Activated naive CD4-positive, alpha-beta T cell treated with anti-CD3 and anti-CD28 coated beads, Interleukin-2, amount 50 U/mL, for 24 hours (primary cell): ENCODE results near the gene NRCAM.

Experiments used
- H3K27ac Mint-ChIP-seq: one replicate; pipeline ENCODE4 v1.8.0; 2021; ENCODE audit warnings: mild to moderate bottlenecking, mixed read lengths
- H3K27me3 Mint-ChIP-seq: one replicate; pipeline ENCODE4 v1.8.0; 2021; ENCODE audit warnings: mixed read lengths
- H3K36me3 Mint-ChIP-seq: one replicate; pipeline ENCODE4 v1.8.0; 2021; ENCODE audit warnings: mixed read lengths
- H3K4me1 Mint-ChIP-seq: one replicate; pipeline ENCODE4 v1.8.0; 2021; ENCODE audit warnings: mixed read lengths
- H3K4me3 Mint-ChIP-seq: one replicate; pipeline ENCODE4 v1.8.0; 2021; ENCODE audit warnings: mild to moderate bottlenecking, mixed read lengths
- H3K9me3 Mint-ChIP-seq: one replicate; pipeline ENCODE4 v1.8.0; 2021; ENCODE audit warnings: mixed read lengths

Gene NRCAM

GRCh38 chr7:108166687-108167086 is 289.5 kb downstream of the NRCAM start:
- no peak overlapping the region for H3K27ac Mint-ChIP-seq
- H3K4me1 Mint-ChIP-seq: no peaks in the 10 kb centered on the region
- no peaks in the 10 kb centered on the region for H3K9me3 Mint-ChIP-seq
- no peaks in the 10 kb centered on the region for H3K36me3 Mint-ChIP-seq
- no peaks in the 10 kb centered on the region for H3K27me3 Mint-ChIP-seq
- H3K4me3 Mint-ChIP-seq: no peak overlapping the region

GRCh38 chr7:108165723-108166122 is 290.5 kb downstream of the NRCAM start:
- no peaks in the 10 kb centered on the region for H3K9me3 Mint-ChIP-seq
- no peak overlapping the region for H3K4me3 Mint-ChIP-seq
- H3K27me3 Mint-ChIP-seq: peaks cover 2% of the 10 kb centered on the region
- no peaks in the 10 kb centered on the region for H3K4me1 Mint-ChIP-seq
- H3K27ac Mint-ChIP-seq: no peak overlapping the region
- no peaks in the 10 kb centered on the region for H3K36me3 Mint-ChIP-seq

- Mint-ChIP-seq H3K4me1 (no peaks in the 10 kb centered on the region), H3K36me3 (no peaks in the 10 kb centered on the region), H3K9me3 (no peaks in the 10 kb centered on the region), H3K4me3 (no peak overlapping the region), H3K27ac (no peak overlapping the region), H3K27me3 (peaks cover 2% of the 10 kb centered on the region)
Measured at GRCh38 chr7:108164946-108165345, 291.3 kb downstream of the NRCAM start.

- H3K36me3 Mint-ChIP-seq: no peaks in the 10 kb centered on the region
- no peak overlapping the region for H3K27ac Mint-ChIP-seq
- H3K4me1 Mint-ChIP-seq: no peaks in the 10 kb centered on the region
- H3K27me3 Mint-ChIP-seq: peaks cover 4% of the 10 kb centered on the region
- no peaks in the 10 kb centered on the region for H3K9me3 Mint-ChIP-seq
- no peak overlapping the region for H3K4me3 Mint-ChIP-seq
Measured at GRCh38 chr7:108164342-108164741, 291.9 kb downstream of the NRCAM start.

GRCh38 chr7:108158776-108159175 is 297.5 kb downstream of the NRCAM start:
- Mint-ChIP-seq H3K27ac (no peak overlapping the region), H3K4me1 (no peaks in the 10 kb centered on the region), H3K9me3 (no peaks in the 10 kb centered on the region), H3K27me3 (peaks cover 10% of the 10 kb centered on the region), H3K36me3 (no peaks in the 10 kb centered on the region), H3K4me3 (no peak overlapping the region)

GRCh38 chr7:108157606-108158335 is 298.5 kb downstream of the NRCAM start:
- Mint-ChIP-seq H3K4me1 (no peaks in the 10 kb centered on the region), H3K4me3 (no peak overlapping the region), H3K27me3 (peaks cover 11% of the 10 kb centered on the region), H3K36me3 (no peaks in the 10 kb centered on the region), H3K27ac (no peak overlapping the region), H3K9me3 (no peaks in the 10 kb centered on the region)

GRCh38 chr7:108156897-108157605 is 299.2 kb downstream of the NRCAM start:
- no peaks in the 10 kb centered on the region for H3K36me3 Mint-ChIP-seq
- H3K27ac Mint-ChIP-seq: no peak overlapping the region
- H3K27me3 Mint-ChIP-seq: peaks cover 11% of the 10 kb centered on the region
- H3K4me1 Mint-ChIP-seq: no peaks in the 10 kb centered on the region
- no peaks in the 10 kb centered on the region for H3K9me3 Mint-ChIP-seq
- no peak overlapping the region for H3K4me3 Mint-ChIP-seq

GRCh38 chr7:108152198-108152597 is 304.0 kb downstream of the NRCAM start:
- Mint-ChIP-seq H3K4me3 (no peak overlapping the region), H3K36me3 (no peaks in the 10 kb centered on the region), H3K9me3 (no peaks in the 10 kb centered on the region), H3K27me3 (peaks cover 11% of the 10 kb centered on the region), H3K27ac (no peak overlapping the region), H3K4me1 (no peaks in the 10 kb centered on the region)

GRCh38 chr7:108149908-108150307 is 306.3 kb downstream of the NRCAM start:
- Mint-ChIP-seq H3K27ac (no peak overlapping the region), H3K36me3 (no peaks in the 10 kb centered on the region), H3K9me3 (no peaks in the 10 kb centered on the region), H3K27me3 (peaks cover 11% of the 10 kb centered on the region), H3K4me3 (no peak overlapping the region), H3K4me1 (no peaks in the 10 kb centered on the region)

- no peak overlapping the region for H3K4me3 Mint-ChIP-seq
- peaks cover 8% of the 10 kb centered on the region for H3K27me3 Mint-ChIP-seq
- H3K36me3 Mint-ChIP-seq: no peaks in the 10 kb centered on the region
- H3K27ac Mint-ChIP-seq: no peak overlapping the region
- H3K9me3 Mint-ChIP-seq: no peaks in the 10 kb centered on the region
- no peaks in the 10 kb centered on the region for H3K4me1 Mint-ChIP-seq
Measured at GRCh38 chr7:108149119-108149518, 307.1 kb downstream of the NRCAM start.

GRCh38 chr7:108147031-108147563 is 309.1 kb downstream of the NRCAM start:
- H3K4me3 Mint-ChIP-seq: no peak overlapping the region
- peaks cover 4% of the 10 kb centered on the region for H3K27me3 Mint-ChIP-seq
- no peaks in the 10 kb centered on the region for H3K36me3 Mint-ChIP-seq
- no peaks in the 10 kb centered on the region for H3K4me1 Mint-ChIP-seq
- H3K9me3 Mint-ChIP-seq: no peaks in the 10 kb centered on the region
- no peak overlapping the region for H3K27ac Mint-ChIP-seq

GRCh38 chr7:108146070-108146842 is 310.0 kb downstream of the NRCAM start:
- Mint-ChIP-seq H3K4me1 (no peaks in the 10 kb centered on the region), H3K27me3 (peaks cover 4% of the 10 kb centered on the region), H3K4me3 (no peak overlapping the region), H3K9me3 (no peaks in the 10 kb centered on the region), H3K27ac (no peak overlapping the region), H3K36me3 (no peaks in the 10 kb centered on the region)

GRCh38 chr7:108145401-108145800 is 310.8 kb downstream of the NRCAM start:
- Mint-ChIP-seq H3K4me3 (no peak overlapping the region), H3K36me3 (no peaks in the 10 kb centered on the region), H3K4me1 (no peaks in the 10 kb centered on the region), H3K27me3 (peaks cover 3% of the 10 kb centered on the region), H3K27ac (no peak overlapping the region), H3K9me3 (no peaks in the 10 kb centered on the region)

GRCh38 chr7:108144931-108145330 is 311.3 kb downstream of the NRCAM start:
- H3K36me3 Mint-ChIP-seq: no peaks in the 10 kb centered on the region
- no peaks in the 10 kb centered on the region for H3K4me1 Mint-ChIP-seq
- H3K4me3 Mint-ChIP-seq: no peak overlapping the region
- no peak overlapping the region for H3K27ac Mint-ChIP-seq
- no peaks in the 10 kb centered on the region for H3K9me3 Mint-ChIP-seq
- H3K27me3 Mint-ChIP-seq: peaks cover 3% of the 10 kb centered on the region

- Mint-ChIP-seq H3K36me3 (no peaks in the 10 kb centered on the region), H3K9me3 (no peaks in the 10 kb centered on the region), H3K27ac (no peak overlapping the region), H3K27me3 (no peaks in the 10 kb centered on the region), H3K4me3 (no peak overlapping the region), H3K4me1 (no peaks in the 10 kb centered on the region)
Measured at GRCh38 chr7:108143658-108144420, 312.4 kb downstream of the NRCAM start.
